ENCODE data around the gene URM1. TPM values are rescaled to one million over a fixed set of nuclear protein-coding genes. Genes with fewer than 3 reads are reported as not detected.

The URM1 gene
- polyA plus RNA-seq, 1 donor from 2014 or later: 80.8 TPM

GRCh38 chr9:128372188-128372641, 1.0 kb downstream of the URM1 start:
- H3F3A ChIP-seq (ENCODE audit: insufficient read depth, low read length, poor library complexity, severe bottlenecking): no peaks in the 10 kb centered on the region
- H3K36me3 ChIP-seq (ENCODE audit: insufficient read depth, low read length): no peaks in the 10 kb centered on the region
- no peak overlapping the region for H2AFZ ChIP-seq (ENCODE audit: low read depth, low read length)
- no peaks in the 10 kb centered on the region for H3K9me2 ChIP-seq (ENCODE audit: insufficient read depth, low read length)
- no peak for TF ChIP-seq POLR2AphosphoS5 (IDR thresholded peaks at IDR 0.05)
- no peak for TF ChIP-seq EP300 (conservative IDR thresholded peaks at IDR 0.05; ENCODE audit: poor library complexity, severe bottlenecking)
- no peak for TF ChIP-seq EZH2 (IDR thresholded peaks at IDR 0.05; ENCODE audit: borderline replicate concordance, insufficient read depth, low read length, poor library complexity, severe bottlenecking)
- no peak for TF ChIP-seq RAD21 (conservative IDR thresholded peaks at IDR 0.05)
- TF ChIP-seq TAF1 (IDR thresholded peaks at IDR 0.05; ENCODE audit: low read depth): no peak
- TF ChIP-seq, protein P1, sequence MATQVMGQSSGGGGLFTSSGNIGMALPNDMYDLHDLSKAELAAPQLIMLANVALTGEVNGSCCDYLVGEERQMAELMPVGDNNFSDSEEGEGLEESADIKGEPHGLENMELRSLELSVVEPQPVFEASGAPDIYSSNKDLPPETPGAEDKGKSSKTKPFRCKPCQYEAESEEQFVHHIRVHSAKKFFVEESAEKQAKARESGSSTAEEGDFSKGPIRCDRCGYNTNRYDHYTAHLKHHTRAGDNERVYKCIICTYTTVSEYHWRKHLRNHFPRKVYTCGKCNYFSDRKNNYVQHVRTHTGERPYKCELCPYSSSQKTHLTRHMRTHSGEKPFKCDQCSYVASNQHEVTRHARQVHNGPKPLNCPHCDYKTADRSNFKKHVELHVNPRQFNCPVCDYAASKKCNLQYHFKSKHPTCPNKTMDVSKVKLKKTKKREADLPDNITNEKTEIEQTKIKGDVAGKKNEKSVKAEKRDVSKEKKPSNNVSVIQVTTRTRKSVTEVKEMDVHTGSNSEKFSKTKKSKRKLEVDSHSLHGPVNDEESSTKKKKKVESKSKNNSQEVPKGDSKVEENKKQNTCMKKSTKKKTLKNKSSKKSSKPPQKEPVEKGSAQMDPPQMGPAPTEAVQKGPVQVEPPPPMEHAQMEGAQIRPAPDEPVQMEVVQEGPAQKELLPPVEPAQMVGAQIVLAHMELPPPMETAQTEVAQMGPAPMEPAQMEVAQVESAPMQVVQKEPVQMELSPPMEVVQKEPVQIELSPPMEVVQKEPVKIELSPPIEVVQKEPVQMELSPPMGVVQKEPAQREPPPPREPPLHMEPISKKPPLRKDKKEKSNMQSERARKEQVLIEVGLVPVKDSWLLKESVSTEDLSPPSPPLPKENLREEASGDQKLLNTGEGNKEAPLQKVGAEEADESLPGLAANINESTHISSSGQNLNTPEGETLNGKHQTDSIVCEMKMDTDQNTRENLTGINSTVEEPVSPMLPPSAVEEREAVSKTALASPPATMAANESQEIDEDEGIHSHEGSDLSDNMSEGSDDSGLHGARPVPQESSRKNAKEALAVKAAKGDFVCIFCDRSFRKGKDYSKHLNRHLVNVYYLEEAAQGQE (IDR thresholded peaks at IDR 0.05; ENCODE audit: borderline replicate concordance): no peak
- TF ChIP-seq MXI1 (conservative IDR thresholded peaks at IDR 0.05; ENCODE audit: poor library complexity, severe bottlenecking): no peak
- TF ChIP-seq CTCF (IDR thresholded peaks at IDR 0.05; ENCODE audit: poor library complexity, severe bottlenecking): no peak
- no peak for TF ChIP-seq SMC3 (conservative IDR thresholded peaks at IDR 0.05; ENCODE audit: poor library complexity)
- peak overlapping the region; percentile 86 for H3K9ac ChIP-seq (ENCODE audit: low read length)
- peaks cover 13% of the 10 kb centered on the region for H3K79me2 ChIP-seq (replicated peaks; ENCODE audit: insufficient read depth, low read length)
- H3K4me2 ChIP-seq (ENCODE audit: low read length): peak overlapping the region; percentile 81
- no peaks in the 10 kb centered on the region for H3K9me3 ChIP-seq (ENCODE audit: low read length)
- no peak overlapping the region for H3K27ac ChIP-seq (ENCODE audit: low read length)
- H4K20me1 ChIP-seq (ENCODE audit: insufficient read depth): no peaks in the 10 kb centered on the region
- H3K27me3 ChIP-seq (ENCODE audit: insufficient read depth, low read depth, low read length): no peaks in the 10 kb centered on the region
- peak overlapping the region; percentile 79 for H3K4me3 ChIP-seq (ENCODE audit: low read length)

- Histone ChIP-seq H3K9ac (ENCODE audit: low read length) (no peak overlapping the region), H3K27ac (ENCODE audit: low read length) (no peak overlapping the region)
- TF ChIP-seq RAD21 (conservative IDR thresholded peaks at IDR 0.05): no peak
- TF ChIP-seq, protein P1 (IDR thresholded peaks at IDR 0.05; ENCODE audit: borderline replicate concordance): no peak
- no peak for TF ChIP-seq MXI1 (conservative IDR thresholded peaks at IDR 0.05; ENCODE audit: poor library complexity, severe bottlenecking)
- TF ChIP-seq POLR2AphosphoS5 (IDR thresholded peaks at IDR 0.05): no peak
- no peak for TF ChIP-seq CTCF (IDR thresholded peaks at IDR 0.05; ENCODE audit: poor library complexity, severe bottlenecking)
- TF ChIP-seq EP300 (conservative IDR thresholded peaks at IDR 0.05; ENCODE audit: poor library complexity, severe bottlenecking): no peak
- no peak for TF ChIP-seq EZH2 (IDR thresholded peaks at IDR 0.05; ENCODE audit: borderline replicate concordance, insufficient read depth, low read length, poor library complexity, severe bottlenecking)
- TF ChIP-seq SMC3 (conservative IDR thresholded peaks at IDR 0.05; ENCODE audit: poor library complexity): no peak
- TF ChIP-seq TAF1 (IDR thresholded peaks at IDR 0.05; ENCODE audit: low read depth): no peak
Measured at GRCh38 chr9:128372784-128373183, 1.6 kb downstream of the URM1 start.

More at GRCh38 chr9:128372784-128373183, 1.6 kb downstream of the URM1 start:
- no peaks in the 10 kb centered on the region for H3K27me3 ChIP-seq (ENCODE audit: insufficient read depth, low read depth, low read length)
- no peak overlapping the region for H3K4me2 ChIP-seq (ENCODE audit: low read length)
- no peaks in the 10 kb centered on the region for H3F3A ChIP-seq (ENCODE audit: insufficient read depth, low read length, poor library complexity, severe bottlenecking)
- H3K9me3 ChIP-seq (ENCODE audit: low read length): no peaks in the 10 kb centered on the region
- no peaks in the 10 kb centered on the region for H3K9me2 ChIP-seq (ENCODE audit: insufficient read depth, low read length)
- no peak overlapping the region for H2AFZ ChIP-seq (ENCODE audit: low read depth, low read length)
- peak overlapping the region; percentile 79 for H3K4me3 ChIP-seq (ENCODE audit: low read length)
- no peaks in the 10 kb centered on the region for H3K36me3 ChIP-seq (ENCODE audit: insufficient read depth, low read length)
- H3K79me2 ChIP-seq (replicated peaks; ENCODE audit: insufficient read depth, low read length): peaks cover 13% of the 10 kb centered on the region
- no peaks in the 10 kb centered on the region for H4K20me1 ChIP-seq (ENCODE audit: insufficient read depth)
